GM23338 (cell line): ENCODE data around the gene CACNA2D1. TPM values are rescaled to one million over a fixed set of nuclear protein-coding genes. Genes with fewer than 3 reads are reported as not detected.

Experiments
- ATAC-seq: fragments of 200-7000 bp; cut with Tn5 transposase; 3 replicates; pipeline ENCODE4 v1.9.1; 2020
- DNase-seq: peaks from one replicate; pipeline ENCODE4 v3.0.0-alpha.2; 2015; ENCODE audit warnings: low spot score
- H2AFZ ChIP-seq: fragments of 200-600 bp; sonication (generic); 2 replicates; pipeline ENCODE4 v1.8.0; 2016; ENCODE audit warnings: antibody characterized with exemption, mild to moderate bottlenecking, moderate library complexity
- H3F3A ChIP-seq: fragments of 200-600 bp; sonication (generic); replicated peaks from 2 replicates; pipeline ENCODE4 v1.8.0; 2017; ENCODE audit warnings: antibody characterized with exemption, mixed run types, low read depth
- H3K27ac ChIP-seq: fragments of 200-600 bp; sonication (generic); 2 replicates; pipeline ENCODE4 v1.6.1; 2016; ENCODE audit warnings: low read depth
- H3K27me3 ChIP-seq: fragments of 200-600 bp; sonication (generic); 2 replicates; pipeline ENCODE4 v1.8.0; 2016; ENCODE audit warnings: mild to moderate bottlenecking, mixed run types, moderate library complexity; ENCODE audit not compliant: insufficient read depth
- H3K36me3 ChIP-seq: fragments of 200-600 bp; sonication (generic); 2 replicates; pipeline ENCODE4 v1.8.0; 2016; ENCODE audit warnings: mild to moderate bottlenecking; ENCODE audit not compliant: insufficient read depth
- H3K4me1 ChIP-seq: fragments of 200-600 bp; sonication (generic); 2 replicates; pipeline ENCODE4 v1.8.0; 2016; ENCODE audit warnings: mild to moderate bottlenecking, moderate library complexity; ENCODE audit not compliant: insufficient read depth
- H3K4me2 ChIP-seq: fragments of 200-600 bp; sonication (generic); 2 replicates; pipeline ENCODE4 v1.7.1; 2017; ENCODE audit warnings: mixed run types
- H3K4me3 ChIP-seq: fragments of 200-600 bp; sonication (generic); 2 replicates; pipeline ENCODE4 v1.6.1; 2016; ENCODE audit warnings: mixed run types
- H3K79me2 ChIP-seq: fragments of 200-600 bp; sonication (generic); replicated peaks from 2 replicates; pipeline ENCODE4 v1.8.0; 2017; ENCODE audit warnings: mild to moderate bottlenecking; ENCODE audit not compliant: insufficient read depth
- H3K9me2 ChIP-seq: fragments of 200-600 bp; sonication (generic); 2 replicates; pipeline ENCODE4 v1.8.0; 2017; ENCODE audit not compliant: insufficient read depth
- H4K20me1 ChIP-seq: fragments of 200-600 bp; sonication (generic); replicated peaks from 2 replicates; pipeline ENCODE4 v1.8.0; 2017; ENCODE audit warnings: mild to moderate bottlenecking; ENCODE audit not compliant: insufficient read depth
- H3K27ac Mint-ChIP-seq: 2 replicates; pipeline ENCODE4 v1.8.0; 2020; ENCODE audit warnings: inconsistent platforms, mild to moderate bottlenecking, moderate library complexity, mixed read lengths
- H3K27me3 Mint-ChIP-seq: 3 replicates; pipeline ENCODE4 v1.8.0; 2022; ENCODE audit warnings: low read depth, mild to moderate bottlenecking, moderate library complexity, mixed read lengths, inconsistent platforms; ENCODE audit not compliant: insufficient read depth, poor library complexity
- H3K36me3 Mint-ChIP-seq: 3 replicates; pipeline ENCODE4 v1.8.0; 2021; ENCODE audit warnings: low read depth, mild to moderate bottlenecking, inconsistent platforms, moderate library complexity, mixed read lengths
- H3K4me1 Mint-ChIP-seq: 3 replicates; pipeline ENCODE4 v1.8.0; 2020; ENCODE audit warnings: mild to moderate bottlenecking, inconsistent platforms, mixed read lengths
- H3K4me3 Mint-ChIP-seq: 3 replicates; pipeline ENCODE4 v1.8.0; 2021; ENCODE audit warnings: moderate library complexity, mild to moderate bottlenecking, inconsistent platforms, mixed read lengths
- H3K9me3 Mint-ChIP-seq: 3 replicates; pipeline ENCODE4 v1.8.0; 2020; ENCODE audit warnings: moderate library complexity, mild to moderate bottlenecking, inconsistent platforms, mixed read lengths
- CREB1 ChIP-seq: fragments of 250-450 bp; sonication (Bioruptor Pico); IDR thresholded peaks from 2 replicates; pipeline ENCODE4 v1.5.0; 2020; ENCODE audit warnings: low read depth, mild to moderate bottlenecking, moderate library complexity
- CTCF ChIP-seq, 2 experiments: fragments of 200-600 bp in 1 of 2; sonication (generic) in 1 of 2; conservative IDR thresholded peaks; 2 replicates each; pipeline versions ENCODE4 v1.5.1 to v1.6.1; 2016 to 2017; ENCODE audit warnings: antibody characterized with exemption in 2 of 2, low read depth in 2 of 2, mild to moderate bottlenecking in 2 of 2, moderate library complexity in 1 of 2
- ETS1 ChIP-seq: IDR thresholded peaks from 2 replicates; pipeline ENCODE4 v1.6.1; 2016; ENCODE audit warnings: antibody characterized with exemption
- NANOG ChIP-seq: IDR thresholded peaks from 2 replicates; pipeline ENCODE4 v1.6.1; 2016; ENCODE audit warnings: antibody characterized with exemption, borderline replicate concordance
- POLR2AphosphoS5 ChIP-seq: IDR thresholded peaks from 2 replicates; pipeline ENCODE4 v1.6.1; 2016; ENCODE audit warnings: antibody characterized with exemption, low read depth
- REST ChIP-seq: IDR thresholded peaks from one replicate; pipeline ENCODE4 v1.6.1; 2018; ENCODE audit warnings: antibody characterized with exemption; ENCODE audit not compliant: unreplicated experiment
- STAT1 ChIP-seq: IDR thresholded peaks from one replicate; pipeline ENCODE4 v1.6.1; 2016; ENCODE audit warnings: antibody characterized with exemption; ENCODE audit not compliant: unreplicated experiment
- ZNF114 ChIP-seq: fragments of 250-450 bp; sonication (Bioruptor Pico); IDR thresholded peaks from 2 replicates; pipeline ENCODE4 v1.5.0; 2020; ENCODE audit warnings: mild to moderate bottlenecking, moderate library complexity
- ZNF331 ChIP-seq: fragments of 250-450 bp; sonication (Bioruptor Pico); IDR thresholded peaks from 2 replicates; pipeline ENCODE4 v1.5.0; 2020; ENCODE audit warnings: low read depth, mild to moderate bottlenecking, moderate library complexity
- ZNF462 ChIP-seq: fragments of 250-450 bp; sonication (Bioruptor Pico); IDR thresholded peaks from 2 replicates; pipeline ENCODE4 v1.5.0; 2020; ENCODE audit warnings: mild to moderate bottlenecking, moderate library complexity
- polyA plus RNA-seq: library from polyadenylated mRNA; unstranded; fragments of >200 nt; fragmentation: Nextera tagmentation; extraction: Ambion mirVana; gene quantifications from 2 replicates; pipeline ENCODE4 v1.2.1, GENCODE V29; 2016
- total RNA-seq: library from RNA; depleted of rRNA; stranded (reverse); fragments of >200 nt; shearing (Covaris generic); gene quantifications from 2 replicates; pipeline ENCODE4 v1.2.3, GENCODE V29; 2014

The CACNA2D1 gene
- total and polyA plus RNA-seq, 2 experiments from 2014 or later: 7.0 to 20.4 TPM

- no peaks in the 10 kb centered on the region; the same call in 2 of the 3 replicates for H3K36me3 Mint-ChIP-seq
- H3K27ac Mint-ChIP-seq: no peak overlapping the region; the same call in 1 of the 2 replicates
- peaks cover 46% of the 10 kb centered on the region for H3K79me2 ChIP-seq
- TF ChIP-seq ZNF114 (CRISPR knock-in tag) (no peak), ETS1 (no peak), REST (no peak), ZNF462 (no peak), STAT1 (no peak), POLR2AphosphoS5 (no peak), ZNF331 (CRISPR knock-in tag) (no peak), NANOG (no peak), CREB1 (CRISPR knock-in tag) (no peak), CTCF (conservative IDR thresholded peaks at IDR 0.05; ENCODE audit: low read depth in 2 of 2) (no peak)
- no peaks in the 10 kb centered on the region for H3K27me3 ChIP-seq
- H3K4me3 ChIP-seq: no peak overlapping the region
- ATAC-seq: no peak
- H3K9me3 Mint-ChIP-seq: no peaks in the 10 kb centered on the region
- no peak overlapping the region for H3K4me3 Mint-ChIP-seq
- H3K36me3 ChIP-seq: no peaks in the 10 kb centered on the region
- H4K20me1 ChIP-seq: no peaks in the 10 kb centered on the region
- H3K9me2 ChIP-seq: no peaks in the 10 kb centered on the region
- H3K4me1 Mint-ChIP-seq: peaks cover 22% of the 10 kb centered on the region; the same call in 2 of the 3 replicates
- H3K27me3 Mint-ChIP-seq: no peaks in the 10 kb centered on the region
- peaks cover 14% of the 10 kb centered on the region for H3K4me1 ChIP-seq
- H3K4me2 ChIP-seq: no peak overlapping the region
- H3K27ac ChIP-seq: no peak overlapping the region; the same call in 1 of the 2 replicates
- H2AFZ ChIP-seq: no peak overlapping the region
- DNase-seq: no peak
- no peaks in the 10 kb centered on the region for H3F3A ChIP-seq
Measured at GRCh38 chr7:82438521-82438920, 5.1 kb downstream of the CACNA2D1 start.
